ENCODE measurements around the gene LACTB.

The LACTB gene

GRCh38 chr15:63181648-63182047, 60.0 kb downstream of the LACTB start:
- no peak for DNase-seq

GRCh38 chr15:63185206-63185605, 63.5 kb downstream of the LACTB start:
- no peak for DNase-seq

DNA sequence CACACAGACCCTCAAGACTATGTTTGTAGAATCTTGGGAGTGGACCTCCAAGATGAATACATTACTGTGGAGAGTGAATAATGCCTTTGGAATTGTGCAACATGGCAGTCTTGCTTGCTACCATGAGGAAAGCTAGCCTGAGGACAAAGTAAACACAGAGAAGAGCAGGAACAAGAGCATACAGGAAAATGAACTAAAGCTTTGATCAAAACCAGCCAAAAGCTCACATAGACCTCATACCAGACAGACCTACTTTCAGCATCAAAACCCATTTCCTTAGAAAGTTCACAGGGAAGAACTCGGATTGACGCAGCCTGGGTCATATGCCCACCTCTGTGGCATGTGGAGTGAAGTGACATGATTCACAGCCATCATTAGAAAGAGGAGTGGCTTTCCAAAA, 64.4 kb downstream of the LACTB start:
- no peak for DNase-seq

DNA sequence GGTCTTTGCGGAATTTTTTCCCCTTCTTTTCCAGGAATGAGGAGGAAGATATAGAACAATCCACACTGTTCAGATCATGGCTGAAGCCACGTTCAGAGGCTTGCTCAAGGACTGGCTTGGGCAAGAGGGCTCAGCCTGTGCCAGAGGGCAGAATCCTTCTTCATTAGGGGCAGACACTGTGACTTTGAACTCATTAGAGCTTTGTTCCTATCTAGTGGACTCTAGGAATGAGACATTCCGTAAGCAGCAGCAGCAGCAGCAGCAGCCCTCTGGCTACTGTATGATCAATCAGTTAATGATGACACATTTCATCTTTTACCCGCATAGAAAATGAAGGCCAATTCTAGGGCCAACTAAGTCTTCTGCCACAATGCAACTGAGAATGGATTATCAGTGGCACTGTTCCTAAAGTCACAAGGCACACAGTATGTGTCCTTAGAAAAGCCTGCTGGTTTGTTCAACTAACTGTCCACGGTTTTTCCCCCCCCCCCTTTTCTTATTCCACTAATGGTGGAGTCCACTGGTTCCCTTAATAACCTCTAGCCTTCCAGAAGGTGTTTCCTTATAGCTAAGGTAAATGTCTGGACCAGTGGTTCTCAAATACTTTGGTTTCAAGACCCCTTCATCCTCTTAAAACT, 66.0 kb downstream of the LACTB start:
- no peak for DNase-seq

DNA sequence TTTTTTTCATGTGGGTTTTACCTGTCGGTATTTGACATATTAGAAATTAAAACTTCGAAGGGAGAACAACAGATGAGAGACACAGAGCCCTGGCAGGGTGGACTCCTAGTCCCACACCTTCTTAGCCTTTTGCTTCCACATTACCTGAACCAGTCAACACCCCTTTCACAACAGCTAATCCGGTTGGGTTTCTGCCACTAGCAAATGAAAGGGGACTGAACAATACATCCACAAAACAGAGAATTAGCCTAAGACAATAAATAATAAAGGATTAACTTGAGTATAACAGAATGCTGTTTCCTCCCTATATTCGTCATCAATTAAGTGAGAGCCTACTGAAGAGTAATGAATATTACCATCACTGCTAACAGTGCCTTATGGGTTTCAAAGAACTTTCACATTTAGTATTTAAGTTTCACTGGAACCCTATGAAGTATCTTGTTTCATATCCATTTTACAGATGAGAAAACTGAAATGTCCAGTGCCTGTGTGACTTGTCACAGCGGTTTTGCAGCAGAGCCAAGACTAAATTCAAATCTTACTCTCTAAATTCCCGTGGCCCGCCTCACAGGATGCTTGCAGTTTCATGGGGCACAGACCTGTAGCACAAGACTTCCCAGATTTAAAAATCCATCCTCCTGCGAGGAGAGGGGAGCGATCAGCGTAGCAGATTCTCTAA, 66.7 kb downstream of the LACTB start:
- DNase-seq: no peak

- DNase-seq: peak; percentile 83 to 91
These were observed 67.5 kb downstream of the LACTB start, which contains the start of gene RAB8B for GRCh38 chr15:63188926-63189871. TSS of gene RAB8B (plus strand) at chr15:63189606. CDS start at chr15:63189625, 19 bp downstream.

GRCh38 chr15:63189941-63190768, 68.5 kb downstream of the LACTB start:
- no peak for DNase-seq

DNA sequence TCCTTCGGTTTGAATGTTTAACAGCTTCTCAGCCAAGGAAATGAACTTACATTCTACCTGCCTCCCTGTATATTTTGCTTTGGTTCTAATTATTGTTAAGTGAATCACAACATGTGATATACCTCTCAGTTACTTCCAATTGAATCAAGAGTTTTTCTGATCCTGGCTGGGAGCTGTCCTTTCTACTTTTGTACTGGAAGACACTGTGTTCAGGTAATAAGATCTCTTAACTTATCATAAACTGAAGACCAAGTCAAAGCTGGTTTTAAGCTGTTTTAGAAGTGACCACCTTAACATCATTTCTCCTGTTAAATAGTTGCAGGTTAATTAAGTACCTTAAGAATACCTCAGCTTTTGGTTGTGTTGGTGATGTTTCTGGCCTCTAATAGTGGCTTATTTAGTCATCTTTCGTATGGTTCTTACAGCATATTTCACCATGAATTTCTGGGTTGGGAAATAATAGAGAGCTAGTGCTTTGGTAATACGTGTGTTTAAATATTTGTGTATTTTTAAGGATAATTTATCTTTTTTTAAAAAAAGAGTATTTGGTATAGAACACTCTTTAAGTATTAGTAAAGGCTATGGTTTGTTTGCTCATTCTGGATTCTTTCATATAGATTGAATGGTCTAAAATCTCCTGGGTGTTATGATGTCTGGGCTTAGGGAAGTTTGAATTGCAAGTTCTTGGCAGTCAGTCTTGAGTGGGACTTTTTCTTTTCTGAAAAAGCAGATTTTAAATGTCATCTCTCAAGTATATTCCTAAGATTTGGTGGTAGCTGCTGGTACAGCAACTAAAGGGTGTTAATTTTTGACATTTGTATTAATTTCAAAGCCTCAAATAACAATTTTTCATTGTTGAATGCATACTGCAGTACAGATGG, 69.3 kb downstream of the LACTB start:
- DNase-seq: no peak
